SH-SY5Y (cell line): ENCODE results near the gene CFL1.

Experiments
- GATA2 ChIP-seq: IDR thresholded peaks from 2 replicates; pipeline ENCODE4 v1.6.1; 2011; ENCODE audit warnings: mild to moderate bottlenecking, low read depth, low read length
- GATA3 ChIP-seq: IDR thresholded peaks from 2 replicates; pipeline ENCODE4 v1.6.1; 2011; ENCODE audit warnings: low read depth, mild to moderate bottlenecking, low read length, moderate library complexity

CFL1 gene

DNA sequence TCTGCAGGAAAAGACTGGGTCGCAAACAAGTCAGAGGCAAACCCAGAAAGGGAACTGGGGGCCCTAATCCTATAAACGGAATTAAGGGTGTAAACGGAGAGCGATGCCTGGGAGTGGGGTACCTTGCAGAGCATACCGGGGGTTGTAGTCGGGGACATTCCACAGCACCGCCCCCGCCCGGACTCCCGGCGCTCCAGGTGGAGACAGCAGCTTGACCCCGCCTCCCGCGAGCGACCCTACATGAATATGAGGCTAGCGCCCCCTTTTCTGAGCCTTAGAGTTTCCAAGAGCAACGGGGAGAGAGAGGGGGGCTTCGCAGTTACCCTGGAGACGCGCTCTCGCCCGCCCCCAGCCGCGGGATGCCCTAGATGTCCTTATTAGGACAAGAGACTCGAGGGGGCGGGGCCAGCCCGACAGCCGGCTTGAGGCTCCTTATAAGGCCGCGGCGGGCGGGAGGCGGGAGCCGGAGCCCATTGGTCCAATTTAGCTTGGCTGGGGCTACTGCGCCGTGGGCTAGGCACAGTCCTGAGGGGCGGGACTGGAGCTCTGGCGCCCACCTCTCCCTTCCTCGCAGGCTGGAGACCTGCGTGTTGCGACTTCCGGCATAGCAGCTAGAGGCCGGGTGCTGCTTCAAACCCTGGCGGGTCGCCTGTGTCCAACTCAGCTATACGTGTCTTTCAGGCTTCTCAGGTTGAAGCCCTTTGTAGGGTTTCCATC lies 1.3 kb upstream of the CFL1 start:
- TF ChIP-seq GATA3, result no peak

DNA sequence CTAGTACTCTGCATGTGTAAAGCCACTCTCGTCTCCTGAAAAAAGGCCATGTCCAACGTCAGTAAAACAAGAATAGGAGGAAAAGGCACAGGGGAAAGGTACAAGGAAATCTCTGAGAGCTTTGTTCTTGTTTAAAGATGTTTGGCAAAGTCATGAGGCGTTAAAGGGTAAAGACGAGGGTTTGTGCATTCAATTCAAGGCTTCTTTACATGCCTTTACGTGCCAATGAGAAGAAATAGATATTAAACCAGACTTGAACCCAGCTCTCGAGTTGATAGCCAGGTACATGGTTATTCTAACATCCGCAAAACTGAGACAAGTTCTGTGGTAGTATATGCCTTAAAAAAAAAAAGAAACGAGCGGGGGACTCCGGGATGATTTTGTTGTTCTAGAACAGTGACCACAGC lies 704 bp upstream of the CFL1 start:
- TF ChIP-seq GATA3 (no peak), GATA2 (no peak)

DNA sequence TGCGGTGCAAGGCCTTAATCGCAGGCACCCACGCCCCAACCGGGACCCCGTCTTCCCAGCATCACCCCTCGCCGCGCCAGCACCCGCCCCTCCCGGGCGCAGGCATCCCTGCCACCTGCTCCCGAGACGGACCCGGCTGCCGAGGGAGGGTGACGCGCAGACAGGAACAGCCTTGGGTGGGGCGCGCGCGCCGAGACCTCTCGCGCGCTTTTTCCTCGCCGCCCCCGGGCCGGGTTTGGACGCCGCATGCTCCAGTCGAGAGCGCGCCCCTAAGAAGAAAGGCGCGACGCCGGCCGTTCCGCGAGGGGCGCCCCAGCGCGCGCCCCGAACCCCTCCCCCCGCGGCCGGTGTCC lies 504 bp downstream of the CFL1 start:
- TF ChIP-seq GATA2 (no peak), GATA3 (no peak)

DNA sequence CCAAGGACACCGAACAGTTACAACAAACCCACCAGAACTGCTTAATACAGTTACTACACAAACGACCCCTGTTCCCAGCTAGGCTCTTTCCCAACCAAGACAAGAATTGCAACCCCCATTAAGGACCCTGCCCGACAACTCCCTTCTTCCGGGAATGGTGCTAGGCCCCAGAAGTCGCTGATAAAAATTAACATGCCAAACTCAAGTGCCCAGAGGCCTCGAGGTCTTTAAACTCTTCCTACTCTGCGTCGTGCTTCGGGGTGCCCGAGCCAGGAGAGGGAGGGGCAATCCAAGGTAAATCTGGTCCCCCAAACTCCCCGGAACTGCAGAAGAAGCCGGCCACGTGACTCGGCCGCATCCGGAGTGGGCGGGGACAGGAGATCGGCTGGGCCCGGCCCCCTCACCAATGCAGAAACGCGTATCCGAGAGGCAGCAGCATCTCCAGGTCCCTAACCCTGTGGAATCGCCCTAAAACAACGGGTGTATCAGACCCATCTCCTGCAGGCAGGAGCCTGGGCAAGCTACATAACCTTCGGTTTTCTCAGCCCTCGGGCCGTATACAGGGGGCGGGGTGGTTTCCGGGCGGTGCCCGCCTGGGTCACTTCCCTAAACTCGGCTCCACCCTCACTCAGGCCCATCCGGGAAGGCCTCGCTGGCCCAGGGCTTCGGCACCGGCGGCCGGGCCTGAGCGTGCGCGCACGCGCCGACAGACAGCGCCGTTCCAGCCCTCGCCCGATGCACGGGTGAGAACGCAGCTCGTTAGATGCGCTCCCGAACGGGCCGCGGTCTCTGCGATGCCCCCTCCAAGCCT lies 1.1 kb downstream of the CFL1 start:
- TF ChIP-seq GATA3 (no peak), GATA2 (no peak)

DNA sequence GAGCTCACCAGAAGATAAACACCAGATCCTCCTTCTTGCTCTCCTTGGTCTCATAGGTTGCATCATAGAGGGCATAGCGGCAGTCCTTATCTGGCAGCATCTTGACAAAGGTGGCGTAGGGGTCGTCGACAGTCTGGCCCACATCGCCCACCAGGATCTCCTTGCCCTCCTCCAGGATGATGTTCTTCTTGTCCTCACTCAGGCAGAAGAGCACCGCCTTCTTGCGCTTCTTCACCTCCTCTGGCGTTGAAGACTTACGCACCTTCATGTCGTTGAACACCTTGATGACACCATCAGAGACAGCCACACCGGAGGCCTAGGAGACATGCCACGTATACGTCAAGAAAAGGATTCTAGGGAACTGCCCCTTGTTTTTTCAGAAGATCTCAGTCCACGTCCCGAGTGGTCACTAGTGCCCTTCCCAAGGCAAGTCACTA lies 2.0 kb downstream of the CFL1 start:
- TF ChIP-seq GATA2, result no peak
- no peak for TF ChIP-seq GATA3

DNA sequence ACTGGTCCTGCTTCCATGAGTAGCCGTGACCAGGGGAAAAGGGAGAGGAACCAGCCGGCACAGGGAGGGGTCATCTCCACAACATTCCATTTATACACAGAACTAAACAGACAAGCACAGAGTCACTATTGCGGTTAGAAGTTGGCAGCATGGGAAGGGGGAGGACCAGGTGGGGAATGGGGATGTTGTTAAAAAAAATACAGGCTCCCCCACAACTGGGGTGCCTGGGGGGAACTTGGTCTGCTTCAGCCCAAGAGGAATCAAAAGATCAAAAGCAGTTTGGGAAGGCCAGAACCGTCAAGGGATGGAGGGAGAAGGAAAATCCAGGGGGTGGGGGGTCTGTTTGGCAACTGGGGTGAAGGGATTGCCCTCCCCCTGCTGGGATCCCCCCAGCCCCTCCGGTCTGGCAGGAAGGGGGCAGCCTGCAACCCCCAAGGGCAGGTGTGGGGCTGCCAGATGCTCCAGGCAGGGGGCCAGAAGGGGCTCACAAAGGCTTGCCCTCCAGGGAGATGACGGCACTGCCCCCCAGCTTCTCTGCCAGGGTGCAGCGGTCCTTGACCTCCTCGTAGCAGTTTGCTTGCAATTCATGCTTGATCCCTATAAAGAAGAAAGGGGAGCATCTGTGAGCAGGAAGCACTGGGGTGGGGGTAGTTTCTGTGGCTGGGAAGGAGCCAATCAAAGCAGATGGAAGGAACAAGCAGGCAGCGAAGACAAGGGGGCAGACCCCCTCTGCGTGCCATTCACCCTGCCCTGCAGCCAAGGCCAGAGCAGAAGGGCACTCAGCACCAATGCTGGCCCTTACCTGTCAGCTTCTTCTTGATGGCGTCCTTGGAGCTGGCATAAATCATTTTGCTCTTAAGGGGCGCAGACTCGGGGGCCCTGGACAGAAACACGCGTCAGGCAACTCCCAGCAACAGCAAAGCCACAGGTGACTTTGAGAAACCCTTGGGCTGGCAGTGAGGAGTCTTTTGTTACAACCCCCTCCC lies 2.8 kb downstream of the CFL1 start:
- TF ChIP-seq GATA2, result no peak

DNA sequence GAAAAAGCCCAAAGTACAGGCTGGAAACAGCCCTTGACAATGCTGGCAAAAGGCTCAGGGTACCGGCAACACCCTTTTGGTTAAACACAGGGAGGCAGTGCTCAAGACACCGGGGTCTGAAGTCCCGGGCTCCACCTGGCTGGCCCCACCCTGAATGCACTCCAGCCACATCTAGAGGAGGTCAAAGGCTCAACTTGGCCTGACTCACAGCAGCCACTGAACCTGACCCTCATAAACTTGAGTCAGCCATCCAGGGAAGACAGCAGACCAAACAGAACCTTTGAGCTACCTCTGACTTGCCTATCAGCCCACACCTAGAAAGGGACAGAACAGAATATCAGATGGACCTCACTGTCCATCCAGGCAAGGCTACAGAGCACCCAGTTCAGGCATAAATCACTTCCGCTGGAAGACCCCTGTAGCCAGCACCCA lies 3.8 kb downstream of the CFL1 start:
- TF ChIP-seq GATA3 (no peak), GATA2 (no peak)

DNA sequence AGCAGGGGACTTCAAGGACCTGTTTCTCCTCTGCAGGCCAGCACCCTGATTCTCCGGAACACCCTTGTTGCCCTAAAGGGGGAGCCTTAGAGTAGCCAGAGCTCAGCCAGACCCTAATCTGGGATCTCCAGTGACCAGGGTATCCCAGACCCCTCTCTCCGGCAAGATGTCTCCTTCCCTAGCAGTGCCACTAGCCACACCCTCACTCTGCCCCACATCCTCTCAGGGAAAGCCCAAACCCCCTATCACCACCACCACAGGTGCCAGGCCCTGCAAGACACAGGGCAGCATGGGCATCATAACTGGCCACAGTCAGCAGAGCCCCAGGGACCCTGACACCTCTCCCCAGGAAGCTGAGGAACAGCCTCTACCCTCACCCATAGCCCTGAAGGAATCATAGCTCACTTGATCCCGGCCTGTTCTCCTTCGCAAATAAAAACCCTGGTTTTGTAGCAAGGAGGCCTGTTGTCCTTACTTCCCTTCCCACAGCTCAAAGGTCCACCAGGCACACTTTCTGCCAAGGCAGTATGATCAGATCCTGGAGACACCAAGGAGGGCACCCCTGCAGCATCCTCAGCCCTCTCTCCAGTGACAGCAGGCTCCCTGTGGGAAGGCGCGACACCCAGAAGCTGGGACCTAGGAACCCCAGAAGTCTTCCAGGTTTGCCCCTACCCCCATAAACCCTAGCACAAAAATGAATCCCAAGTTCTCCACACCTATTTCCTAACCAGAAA lies 4.6 kb downstream of the CFL1 start:
- TF ChIP-seq GATA2, result no peak
- no peak for TF ChIP-seq GATA3

DNA sequence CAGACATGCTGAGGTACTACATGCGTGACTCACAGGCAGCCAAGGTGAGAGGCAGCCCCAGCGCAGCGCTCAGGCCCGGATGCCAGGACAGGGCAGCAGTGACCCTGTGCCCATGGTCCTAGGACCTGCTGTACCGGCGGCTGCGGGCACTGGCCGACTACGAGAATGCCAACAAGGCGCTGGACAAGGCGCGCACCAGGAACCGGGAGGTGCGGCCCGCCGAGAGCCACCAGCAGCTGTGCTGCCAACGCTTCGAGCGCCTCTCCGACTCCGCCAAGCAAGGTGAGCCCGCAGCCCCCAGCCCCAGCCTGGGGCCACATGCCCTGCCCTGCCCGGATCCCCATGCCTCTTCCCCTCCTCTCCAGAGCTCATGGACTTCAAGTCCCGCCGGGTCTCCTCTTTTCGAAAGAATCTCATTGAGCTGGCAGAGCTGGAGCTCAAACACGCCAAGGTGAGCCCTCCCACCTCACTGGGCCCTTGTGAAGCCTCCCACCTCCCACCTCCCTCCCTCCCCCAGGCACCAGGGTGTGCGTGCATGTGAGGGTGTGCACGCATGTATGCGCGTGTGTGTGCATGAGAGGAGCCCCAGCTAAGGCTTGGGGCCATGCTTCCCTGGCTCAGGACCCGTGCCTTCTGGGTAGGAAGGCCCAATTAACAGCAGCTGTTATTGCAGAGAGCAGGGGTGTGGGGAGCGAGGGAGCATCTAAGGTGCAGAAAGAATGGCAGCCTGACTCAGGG lies 5.3 kb downstream of the CFL1 start:
- no peak for TF ChIP-seq GATA3
- no peak for TF ChIP-seq GATA2

DNA sequence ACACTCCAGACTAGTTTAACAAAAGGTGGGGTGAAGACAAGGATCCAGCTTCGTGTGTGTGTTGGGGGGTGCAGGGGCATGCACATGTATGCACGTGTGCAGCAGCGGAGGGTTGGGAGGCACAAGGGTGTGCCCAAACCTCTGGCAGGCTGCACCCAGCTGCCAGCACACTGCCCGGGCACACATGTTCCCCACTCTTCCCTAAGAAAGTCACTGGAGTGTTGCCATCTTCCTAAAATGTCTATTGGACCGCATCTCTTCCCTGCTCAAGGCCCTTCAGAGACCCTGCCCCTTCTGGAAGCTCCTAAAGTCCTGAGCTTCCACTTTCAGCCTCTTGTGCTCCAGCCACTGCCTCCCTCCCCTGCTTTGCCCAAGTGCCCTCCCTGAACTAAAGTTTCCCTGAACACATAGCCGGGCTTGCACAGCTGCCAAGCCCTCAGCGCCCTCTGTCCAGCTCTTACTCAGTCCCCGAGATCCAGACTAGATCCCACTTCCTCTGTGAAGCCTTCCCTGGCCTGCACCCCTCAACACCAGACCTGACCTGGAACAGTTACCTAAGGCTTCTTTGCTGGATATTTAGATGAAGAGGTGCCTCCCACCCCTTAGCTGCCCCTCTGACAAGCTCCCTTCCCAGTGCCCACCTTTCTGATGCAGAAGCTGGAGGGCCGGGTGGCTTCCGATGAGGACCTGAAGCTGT lies 6.0 kb downstream of the CFL1 start:
- TF ChIP-seq GATA2 (no peak), GATA3 (no peak)

DNA sequence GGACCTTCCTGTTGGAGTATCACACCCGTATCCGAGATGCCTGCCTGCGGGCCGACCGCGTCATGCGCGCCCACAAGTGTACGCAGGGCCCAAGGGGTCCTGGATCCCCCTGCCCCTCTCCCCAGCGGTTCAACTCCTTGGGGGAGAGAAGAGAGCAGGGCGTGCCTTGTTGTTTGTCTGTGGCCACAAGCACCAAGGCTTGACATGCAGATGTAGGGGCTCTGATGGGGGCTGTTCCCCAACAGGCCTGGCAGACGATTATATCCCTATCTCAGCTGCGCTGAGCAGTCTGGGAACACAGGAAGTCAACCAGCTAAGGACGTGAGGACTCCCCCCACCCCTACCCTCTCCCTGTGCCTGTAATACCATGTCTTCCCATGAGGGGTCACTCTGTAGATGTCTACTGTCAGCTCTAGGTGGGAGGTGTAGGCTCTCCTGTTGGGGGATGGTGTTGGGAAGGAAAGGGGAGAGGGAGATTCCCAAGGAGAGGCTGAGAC lies 6.8 kb downstream of the CFL1 start:
- TF ChIP-seq GATA2, result no peak
- no peak for TF ChIP-seq GATA3

DNA sequence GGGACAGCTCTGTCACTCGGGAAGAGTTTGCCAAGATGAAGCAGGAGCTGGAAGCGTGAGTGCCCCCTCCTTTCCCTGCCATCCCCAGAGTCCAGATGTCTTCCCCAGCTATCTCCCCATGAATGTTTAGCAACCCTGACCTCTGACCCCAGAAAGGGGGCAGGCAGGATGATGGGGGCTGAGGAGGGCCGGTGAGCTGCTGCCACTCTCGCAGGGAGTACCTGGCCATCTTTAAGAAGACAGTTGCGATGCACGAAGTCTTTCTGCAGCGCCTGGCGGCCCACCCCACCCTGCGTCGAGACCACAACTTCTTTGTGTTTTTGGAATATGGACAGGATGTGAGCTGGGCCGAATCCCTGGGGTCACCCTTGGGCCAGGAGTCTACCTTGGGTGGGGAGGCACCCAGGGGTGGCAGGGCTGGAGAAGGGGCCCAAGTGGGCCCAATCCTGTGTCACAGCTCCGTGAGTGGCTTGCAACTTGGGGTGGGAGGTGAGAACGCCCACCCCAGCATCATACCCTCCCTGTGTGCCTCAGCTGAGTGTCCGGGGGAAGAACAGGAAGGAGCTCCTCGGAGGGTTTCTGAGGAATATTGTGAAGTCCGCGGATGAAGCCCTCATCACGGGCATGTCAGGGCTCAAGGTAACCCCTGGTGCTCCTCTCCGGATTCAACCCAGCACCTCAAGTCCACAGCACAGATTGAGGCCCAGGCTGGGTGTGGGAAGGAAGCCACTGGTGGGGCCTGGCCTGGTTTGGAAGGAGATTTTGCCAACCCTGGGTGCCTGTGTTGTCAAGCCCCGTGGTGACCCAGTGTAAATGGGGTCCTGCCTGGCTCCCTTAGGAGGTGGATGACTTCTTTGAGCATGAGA lies 7.5 kb downstream of the CFL1 start:
- TF ChIP-seq GATA2, result no peak
